Dermis blood vessel endothelial cell (primary cell): ENCODE data around the gene TMC4. TPM values are rescaled to one million over a fixed set of nuclear protein-coding genes. Genes with fewer than 3 reads are reported as not detected.
"Not testable (repeated sequence)": the region's sequence is repeated elsewhere in the genome, so short reads cannot be mapped to it uniquely, and the experiment has no call there.

Experiments used
- DNase-seq: peaks from one replicate; pipeline ENCODE4 v3.0.0; 2010
- total RNA-seq: library from RNA; depleted of rRNA; stranded (reverse); fragments of >200 nt; gene quantifications from 2 replicates; pipeline ENCODE4 v1.2.3, GENCODE V29; 2014

TMC4 gene
- total RNA-seq, 1 donor from 2014 or later: 0.68 TPM

DNA sequence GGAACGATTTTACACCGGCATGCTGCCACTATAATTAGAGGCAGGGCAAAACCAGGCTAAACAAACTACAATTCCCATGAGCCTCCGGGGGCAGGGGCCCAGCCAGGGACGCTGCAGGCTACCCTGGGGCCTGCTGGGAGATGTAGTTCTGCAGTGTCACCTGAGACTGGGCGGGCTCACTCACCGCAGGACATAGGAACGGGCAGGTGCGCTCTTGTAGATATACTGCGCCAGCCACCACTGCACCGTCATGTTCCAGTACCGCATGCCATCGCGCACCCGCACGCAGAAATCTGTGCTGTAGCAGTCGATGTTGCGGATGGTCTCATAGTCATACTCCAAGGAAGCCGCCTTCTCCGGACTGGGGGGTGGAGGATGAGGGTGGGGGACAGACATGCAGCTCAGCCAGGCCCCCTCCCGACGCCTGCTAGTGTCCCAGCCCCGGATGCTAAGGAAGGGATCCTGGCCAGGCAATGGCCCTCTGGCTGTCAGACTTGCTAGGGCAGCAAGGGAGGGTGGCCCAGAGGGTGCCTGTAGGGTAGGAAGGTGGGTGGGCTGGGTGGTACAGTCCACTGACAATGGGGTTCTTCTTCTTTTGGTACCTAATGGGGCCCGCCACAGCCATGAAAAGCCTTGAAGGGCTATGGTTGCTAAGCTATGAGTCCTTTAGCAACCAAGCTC lies 5.8 kb upstream of the TMC4 start:
- DNase-seq: no peak

DNA sequence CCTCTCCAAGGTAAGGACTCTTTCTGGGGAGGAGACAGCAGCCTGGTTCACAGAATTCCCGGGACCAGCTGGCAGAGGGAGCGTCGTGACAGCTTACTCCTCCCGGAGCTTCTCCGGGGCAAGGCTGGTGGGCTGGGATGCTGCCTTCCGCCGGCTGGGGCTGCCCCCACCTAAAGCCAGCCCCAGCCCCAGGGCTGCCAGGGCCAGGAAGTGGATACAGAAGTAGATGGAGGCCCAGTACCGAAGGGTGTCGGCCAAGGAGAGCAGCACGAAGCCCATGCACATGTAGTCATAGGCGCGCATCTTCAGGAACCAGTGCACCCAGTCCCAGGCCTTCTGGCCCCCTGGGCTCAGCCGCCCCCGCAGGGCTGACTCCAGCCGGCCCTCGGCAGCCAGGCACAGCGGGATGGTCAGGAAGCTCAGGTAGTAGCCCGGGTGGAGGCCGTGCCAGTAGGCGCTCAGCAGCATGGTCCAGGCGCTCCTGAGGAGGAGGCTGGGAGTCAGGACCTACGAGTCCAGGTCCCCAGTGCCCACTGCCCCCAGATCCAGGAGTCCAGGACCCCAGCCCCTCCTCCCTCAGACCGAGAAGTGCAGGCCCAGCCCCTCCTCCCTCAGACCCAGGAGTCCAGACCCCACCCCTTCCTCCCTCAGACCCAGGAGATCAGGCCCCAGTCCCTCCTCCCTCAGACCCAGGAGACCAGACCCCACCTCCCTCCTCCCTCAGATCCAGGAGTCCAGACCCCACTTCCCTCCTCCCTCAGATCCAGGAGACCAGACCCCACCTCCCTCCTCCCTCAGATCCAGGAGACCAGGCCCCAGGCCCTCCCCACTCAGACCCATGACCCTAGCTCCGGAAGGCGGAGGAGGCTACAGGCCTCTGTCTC lies 1.2 kb upstream of the TMC4 start:
- no peak for DNase-seq

DNA sequence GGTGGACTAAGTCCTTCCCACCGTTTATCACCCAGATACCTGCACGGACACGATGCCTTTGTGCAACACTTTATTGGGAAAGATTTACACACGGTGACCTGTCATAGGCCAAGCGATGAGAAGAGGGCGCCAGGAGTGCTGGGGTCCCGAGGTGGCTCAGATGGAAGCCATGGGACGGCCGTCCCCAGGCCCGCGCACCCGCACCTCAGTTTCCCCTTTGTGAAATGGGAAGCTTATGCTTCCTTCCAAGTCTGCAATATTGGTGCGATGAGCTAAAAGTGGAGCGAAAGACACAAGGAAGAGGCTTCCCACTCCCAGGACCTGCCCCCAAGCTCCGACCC lies 369 bp upstream of the TMC4 start:
- no peak for DNase-seq

DNA sequence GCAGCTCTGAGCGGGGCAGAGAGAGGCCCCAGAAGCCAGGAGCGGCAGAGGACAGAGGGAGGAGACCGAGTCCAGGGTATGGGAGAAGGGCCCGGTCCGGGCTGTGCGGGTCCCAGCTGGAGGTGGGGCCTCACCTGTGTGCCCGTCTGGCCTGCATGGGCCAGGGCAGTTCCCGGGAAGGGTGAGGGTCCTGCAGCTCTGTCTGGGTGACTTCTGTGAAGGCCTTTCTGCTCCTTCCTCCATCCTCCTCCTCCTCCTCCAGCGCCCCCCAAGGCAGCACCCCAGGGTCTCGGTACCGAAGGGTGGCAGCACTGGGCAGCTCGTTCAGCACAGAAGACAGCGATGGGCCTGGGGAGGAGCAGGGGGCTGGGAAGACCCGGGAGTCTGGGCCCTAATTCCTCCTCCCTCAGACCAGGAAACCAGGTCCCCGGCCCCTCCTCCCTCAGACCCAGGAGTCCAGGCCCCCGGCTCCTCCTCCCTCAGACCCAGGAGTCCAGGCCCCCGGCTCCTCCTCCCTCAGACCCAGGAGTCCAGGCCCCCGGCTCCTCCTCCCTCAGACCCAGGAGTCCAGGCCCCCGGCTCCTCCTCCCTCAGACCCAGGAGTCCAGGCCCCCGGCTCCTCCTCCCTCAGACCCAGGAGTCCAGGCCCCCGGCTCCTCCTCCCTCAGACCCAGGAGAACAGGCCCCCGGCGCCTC lies 1.1 kb downstream of the TMC4 start:
- DNase-seq: not testable (repeated sequence)

DNA sequence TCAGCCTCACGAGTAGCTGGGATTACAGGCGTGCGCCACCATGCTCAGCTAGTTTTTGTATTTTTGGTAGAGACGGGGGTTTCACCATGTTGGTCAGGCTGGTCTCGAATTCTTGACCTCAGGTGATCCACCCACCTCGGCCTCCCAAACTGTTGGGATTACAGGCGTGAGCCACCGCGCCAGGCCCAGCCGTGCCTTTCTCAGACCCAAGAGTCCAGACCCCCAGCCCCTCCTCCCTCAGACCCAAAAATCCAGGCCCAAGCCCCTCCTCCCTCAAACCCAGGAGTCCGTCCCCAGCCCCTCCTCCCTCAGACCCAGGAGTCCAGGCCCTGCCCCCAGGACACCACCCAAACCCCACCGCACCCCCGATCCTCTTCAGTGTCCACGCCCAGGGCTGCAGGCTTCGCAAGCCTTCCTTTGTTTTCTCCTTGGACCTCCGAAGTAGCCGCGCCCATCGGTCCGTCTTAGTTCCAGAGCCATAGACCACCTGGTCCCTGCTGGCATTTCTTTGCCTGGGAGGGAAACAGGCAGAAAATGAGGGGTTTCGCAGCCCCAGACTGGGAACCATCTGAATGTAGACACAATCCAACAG lies 3.7 kb downstream of the TMC4 start:
- no peak for DNase-seq

DNA sequence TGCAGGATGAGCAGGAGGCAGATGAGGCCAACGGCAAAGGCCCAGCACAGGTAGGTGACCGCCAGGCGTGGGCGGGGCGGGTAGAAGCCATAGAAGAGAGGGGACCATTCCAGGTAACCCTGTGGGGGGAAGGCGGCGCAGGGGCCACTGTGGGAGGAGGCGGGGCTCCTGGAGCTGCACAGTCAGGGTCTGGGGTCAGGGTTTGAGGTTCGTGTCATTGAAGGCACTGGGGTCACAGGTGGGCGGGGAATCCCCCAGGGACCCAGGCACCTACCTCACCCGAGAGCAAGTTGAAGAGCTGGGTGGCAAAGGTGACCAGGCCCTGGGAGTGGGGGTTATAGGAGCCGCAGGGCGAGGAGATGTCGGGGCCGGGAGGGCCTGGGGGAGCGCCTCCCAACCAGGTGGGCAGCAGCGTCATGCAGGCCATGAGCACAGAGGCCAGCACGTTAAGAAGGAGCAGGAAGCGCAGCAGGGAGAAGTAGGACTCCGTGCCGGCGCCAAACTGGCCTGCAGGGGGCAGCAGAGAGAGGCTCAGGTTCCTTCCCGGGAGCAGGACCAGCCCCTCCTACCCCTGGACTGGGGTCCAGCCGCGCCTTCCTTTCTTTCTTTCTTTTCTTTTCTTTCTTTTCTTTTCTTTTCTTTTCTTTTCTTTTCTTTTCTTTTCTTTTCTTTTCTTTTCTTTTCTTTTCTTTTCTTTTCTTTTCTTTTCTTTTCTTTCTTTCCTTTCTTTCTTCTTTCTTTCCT lies 4.6 kb downstream of the TMC4 start:
- DNase-seq: peak; percentile 92

DNA sequence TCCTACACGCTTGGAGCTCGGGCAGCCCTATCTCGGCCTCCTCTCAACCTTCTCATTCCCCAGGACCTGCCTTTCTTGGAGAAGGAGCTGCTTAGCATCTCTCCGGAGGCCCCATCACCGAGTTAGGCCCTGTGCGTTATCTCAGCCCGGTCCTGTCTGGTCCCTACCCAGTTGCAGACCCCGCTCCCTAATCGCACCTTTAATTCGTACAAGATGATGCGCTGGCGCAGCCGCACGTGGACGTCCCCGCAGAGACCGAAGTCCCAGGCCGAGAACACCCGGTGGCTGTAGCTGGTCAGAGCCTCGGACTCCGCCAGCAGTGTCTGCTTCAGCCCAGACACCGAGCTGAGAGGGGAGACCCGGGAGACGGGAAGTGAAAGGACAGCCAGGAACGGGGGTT lies 7.7 kb downstream of the TMC4 start:
- DNase-seq: no peak

DNA sequence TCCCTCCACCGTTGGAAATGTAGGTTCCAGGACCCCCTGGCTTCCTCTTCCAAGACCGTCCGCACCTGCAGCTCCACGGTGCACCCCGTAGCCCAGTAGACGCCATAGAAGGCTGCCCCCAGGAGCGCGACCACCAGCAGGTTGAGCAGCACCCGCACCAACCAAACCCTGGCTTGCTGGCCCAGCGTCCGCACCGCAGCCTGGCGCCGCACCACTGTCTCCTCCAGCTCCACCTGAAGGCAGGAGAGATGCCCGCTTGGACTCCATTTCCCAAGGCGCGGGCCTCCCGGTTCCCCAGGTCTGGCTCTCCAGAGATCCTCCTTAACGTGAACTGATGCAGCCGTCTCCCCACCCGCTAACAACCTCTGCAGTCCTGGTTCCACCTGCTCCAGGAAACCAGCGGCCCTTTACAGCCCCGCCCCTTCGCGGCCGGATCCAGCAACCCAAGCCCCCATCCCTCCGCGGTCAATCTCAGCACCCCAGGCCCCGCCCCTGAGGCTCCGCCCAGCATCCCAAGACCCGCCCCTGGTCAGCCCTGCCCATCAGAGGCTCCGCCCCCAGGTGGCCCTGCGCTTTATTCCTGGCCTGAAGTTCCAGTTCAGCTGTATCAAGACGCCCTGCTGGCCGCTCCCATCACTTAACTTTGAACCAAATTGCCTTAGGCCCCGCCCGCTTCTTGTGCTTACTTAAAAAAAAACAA lies 8.4 kb downstream of the TMC4 start:
- peak; percentile 81 for DNase-seq

DNA sequence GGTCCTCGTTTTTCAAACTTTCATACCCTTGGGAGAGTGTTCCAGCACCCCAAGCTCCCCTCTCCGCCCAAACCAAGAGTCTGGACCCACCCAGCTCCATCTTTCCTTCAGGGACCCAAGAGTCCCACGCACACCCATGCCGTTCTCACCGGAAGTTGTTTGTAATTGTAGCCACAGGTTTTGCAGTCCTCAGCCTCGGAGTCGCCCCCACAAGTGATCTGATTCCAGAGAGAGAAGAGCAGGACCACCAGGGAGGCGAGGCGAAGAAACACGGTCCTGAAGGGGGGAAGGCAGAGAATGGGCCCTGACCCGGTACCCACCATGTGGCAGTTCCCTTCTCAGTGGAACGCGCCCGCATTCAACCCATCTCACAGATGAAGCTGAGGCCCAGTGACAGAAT lies 10.1 kb downstream of the TMC4 start:
- DNase-seq: no peak

DNA sequence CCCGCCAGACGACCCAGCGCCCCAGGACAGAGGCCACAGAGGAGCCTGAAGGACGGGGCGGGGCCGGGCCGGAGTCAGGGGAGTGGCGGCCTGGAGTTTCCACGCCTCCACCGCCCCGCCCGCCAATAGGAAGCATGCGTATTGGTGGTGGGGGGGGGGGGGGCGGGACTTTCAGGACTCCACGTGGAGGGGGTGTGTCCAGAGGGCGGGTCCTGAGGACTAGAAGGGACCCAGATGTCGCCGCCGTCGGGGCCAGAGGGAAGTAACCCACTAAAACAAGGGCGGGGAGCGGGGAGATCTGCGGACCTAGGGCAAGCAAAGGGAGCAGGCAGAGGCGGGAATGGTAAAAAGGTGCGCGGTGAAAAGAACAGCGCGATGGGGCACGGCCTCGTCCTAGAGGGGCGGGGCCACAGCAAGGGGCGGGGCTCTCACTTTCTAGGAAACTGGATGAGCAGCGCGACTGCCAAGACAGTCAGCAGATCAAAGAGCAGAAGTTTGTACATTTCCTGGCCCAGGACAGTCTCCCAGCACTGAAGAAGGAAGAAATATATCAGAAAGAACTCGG lies 10.6 kb downstream of the TMC4 start:
- DNase-seq: peak; percentile 81

DNA sequence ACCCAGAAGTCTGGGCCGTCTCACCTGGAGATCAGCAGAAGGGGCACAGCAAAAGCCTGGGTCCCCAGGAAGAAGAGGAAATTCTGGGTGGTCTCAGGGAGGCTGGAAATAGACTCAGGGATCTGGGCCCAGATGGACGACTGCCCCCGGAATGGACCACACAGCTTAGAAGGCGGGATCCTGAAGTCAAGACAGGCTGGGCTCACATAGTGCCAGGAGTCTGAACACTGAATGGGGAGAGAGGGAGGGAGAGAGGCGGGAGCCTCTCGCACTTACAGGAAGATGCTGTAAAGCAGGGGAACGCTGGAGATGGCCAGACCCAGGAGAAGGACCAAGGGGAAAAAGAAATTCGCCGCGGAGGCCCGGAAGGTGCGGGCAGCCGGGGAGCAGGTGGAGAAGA lies 12.1 kb downstream of the TMC4 start:
- no peak for DNase-seq

DNA sequence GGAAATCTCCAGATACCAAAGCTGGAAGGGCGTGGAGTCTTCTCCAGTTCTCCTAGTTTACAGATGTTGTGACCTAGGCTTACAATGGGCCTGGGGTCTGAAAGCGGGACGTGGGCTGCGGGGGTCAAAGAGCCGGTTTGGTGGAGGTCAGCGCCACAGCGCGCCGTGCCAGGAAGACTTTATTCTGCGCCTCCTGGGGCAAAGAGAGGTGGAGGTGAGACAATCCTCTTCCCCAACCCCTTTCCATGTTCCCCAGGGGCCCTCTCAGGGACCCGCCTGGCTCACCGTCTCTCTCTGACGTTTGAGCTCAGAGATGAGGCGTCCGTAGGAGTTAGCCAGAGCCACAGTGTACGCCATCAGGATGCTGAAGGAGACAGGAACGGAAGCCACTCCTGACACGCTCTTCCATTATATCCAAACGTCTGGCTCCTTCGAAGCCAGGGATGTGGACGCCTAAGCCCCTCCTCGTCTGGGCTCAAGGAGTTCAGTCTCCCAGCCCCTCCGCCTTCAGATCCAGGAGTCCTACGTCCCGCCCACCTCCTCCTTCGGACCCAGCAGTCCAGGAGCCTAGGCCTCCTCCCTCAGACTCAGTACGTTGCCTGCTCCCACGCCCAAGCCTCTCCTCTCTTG lies 12.7 kb downstream of the TMC4 start:
- peak; percentile 43 for DNase-seq

DNA sequence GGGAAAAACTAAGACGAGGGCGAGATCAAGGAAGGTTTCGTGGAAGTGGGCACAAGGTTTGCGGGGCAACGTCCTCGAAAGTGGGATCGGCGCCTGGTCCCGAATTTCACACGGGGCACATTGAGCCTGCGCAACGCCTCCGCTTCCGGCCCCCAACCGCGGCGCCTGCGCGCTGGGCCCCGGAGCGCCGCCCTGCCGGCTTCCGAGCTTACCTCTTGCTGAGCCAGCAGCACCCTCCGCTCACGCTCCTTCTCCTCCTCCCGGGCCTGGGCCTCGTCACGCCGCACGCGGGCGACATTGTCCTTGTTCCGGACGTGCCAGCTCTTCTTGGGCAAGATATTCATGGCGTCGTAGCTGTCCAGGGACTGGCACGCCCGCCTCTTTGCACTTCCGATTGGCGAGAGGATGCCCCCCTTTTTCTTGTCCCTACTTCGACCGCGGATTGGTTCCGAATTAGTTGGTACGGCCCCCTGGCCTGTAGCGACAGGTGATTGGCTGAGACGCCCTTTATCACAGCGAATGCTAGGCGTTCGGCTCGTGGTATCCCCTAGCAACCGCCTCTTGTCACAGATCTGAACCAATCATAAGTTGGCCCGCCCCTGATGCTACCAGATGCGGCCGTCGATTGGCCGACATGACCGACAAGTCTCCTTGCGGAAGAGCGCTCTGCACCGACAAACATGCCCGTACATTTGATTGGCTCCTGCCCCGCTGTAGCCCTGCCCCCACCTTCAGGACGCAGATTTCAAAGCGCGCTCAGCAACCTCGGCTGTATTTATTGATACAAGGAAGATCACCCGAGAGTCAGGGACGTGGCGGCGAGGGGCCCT lies 13.4 kb downstream of the TMC4 start, which contains the start of gene LENG1:
LENG1 (minus strand) TSS at position 370 of the 830 bp plus-strand sequence; CDS start at position 344, 26 bp downstream.
- DNase-seq: peak; percentile 100

DNA sequence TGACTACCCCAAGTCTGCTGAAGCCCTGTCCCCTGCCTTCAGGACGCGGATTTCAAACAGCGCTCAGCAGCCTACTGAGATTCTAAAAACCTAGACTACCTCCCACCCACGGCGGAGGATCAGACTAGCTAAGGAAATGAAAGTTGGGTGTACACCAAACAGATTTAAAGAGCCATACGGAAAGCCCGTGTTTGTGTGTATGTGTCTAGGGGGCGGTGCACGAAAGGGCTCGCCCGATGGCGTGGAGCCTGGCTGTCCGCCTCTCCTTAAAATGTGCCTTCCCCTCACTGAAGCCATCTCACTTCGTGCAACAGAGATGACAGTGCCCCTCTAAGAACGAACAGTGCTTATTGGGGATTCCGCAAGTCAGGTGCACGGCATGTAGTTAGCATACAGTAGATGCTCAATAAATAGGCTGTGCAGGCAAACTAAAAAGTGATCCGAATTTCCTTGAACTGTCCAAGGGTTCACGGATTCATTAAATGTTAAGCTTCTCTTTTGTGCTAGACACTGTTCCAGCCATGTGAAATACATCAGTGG lies 14.1 kb downstream of the TMC4 start:
- no peak for DNase-seq

DNA sequence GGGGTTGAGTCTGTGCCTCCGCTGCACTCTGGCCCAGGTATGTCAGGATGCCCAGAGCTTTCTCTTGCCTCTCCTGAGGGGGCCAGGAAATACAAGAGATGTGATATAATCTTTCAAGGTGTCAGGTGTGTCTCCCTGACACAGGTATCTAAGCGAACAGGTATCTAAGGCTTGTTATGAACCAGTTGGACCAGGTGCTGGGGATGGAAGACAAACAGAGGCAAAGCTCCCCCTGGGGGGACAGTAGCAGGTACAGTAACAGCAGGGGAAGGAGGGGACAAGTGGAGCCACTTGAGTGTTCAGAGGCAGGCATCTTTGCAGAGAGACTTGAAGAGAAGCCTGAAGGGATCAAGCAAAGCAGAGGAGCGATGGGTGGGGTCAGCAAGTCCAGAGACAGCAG lies 16.0 kb downstream of the TMC4 start:
- no peak for DNase-seq

DNA sequence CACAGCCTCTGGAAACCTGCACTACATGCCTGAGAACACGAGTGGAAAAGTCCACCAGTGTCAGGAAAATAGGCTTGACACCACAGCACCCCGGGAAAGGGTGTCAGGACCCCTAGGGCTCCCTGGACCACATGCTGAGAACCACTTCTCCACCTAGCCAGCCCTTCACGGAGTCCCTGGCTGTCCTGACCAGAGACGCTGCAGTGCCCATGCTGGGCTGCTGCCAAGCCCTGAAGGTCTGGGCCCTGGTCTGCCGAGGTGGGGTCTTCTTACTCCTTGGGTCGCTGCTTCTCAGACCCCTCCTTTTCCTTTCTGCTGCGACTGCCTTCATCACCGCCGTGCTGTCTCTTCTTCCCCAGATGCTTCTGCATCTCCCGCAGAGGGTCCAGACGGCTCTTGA lies 16.5 kb downstream of the TMC4 start:
- DNase-seq: no peak

DNA sequence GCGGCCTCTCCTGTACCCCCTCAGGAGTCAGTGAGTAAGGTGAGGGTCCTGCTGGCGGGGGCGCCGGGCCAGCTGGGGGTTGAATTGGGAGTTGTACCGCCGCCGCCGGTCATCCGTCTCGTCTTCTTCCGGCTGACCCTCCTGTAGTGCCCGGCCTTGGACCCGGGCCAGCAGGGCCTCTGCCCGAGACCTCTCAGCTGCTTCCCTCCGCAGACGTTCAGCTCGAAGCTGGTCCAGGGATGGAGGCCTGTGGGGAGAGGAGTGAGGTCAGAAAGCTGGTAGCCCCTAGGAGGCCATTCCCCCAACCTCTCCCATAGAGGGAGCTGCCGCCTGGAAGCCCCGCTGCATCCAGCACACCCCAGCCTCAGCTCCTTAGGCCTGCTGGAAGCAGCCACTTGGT lies 17.3 kb downstream of the TMC4 start:
- DNase-seq: peak; percentile 26

DNA sequence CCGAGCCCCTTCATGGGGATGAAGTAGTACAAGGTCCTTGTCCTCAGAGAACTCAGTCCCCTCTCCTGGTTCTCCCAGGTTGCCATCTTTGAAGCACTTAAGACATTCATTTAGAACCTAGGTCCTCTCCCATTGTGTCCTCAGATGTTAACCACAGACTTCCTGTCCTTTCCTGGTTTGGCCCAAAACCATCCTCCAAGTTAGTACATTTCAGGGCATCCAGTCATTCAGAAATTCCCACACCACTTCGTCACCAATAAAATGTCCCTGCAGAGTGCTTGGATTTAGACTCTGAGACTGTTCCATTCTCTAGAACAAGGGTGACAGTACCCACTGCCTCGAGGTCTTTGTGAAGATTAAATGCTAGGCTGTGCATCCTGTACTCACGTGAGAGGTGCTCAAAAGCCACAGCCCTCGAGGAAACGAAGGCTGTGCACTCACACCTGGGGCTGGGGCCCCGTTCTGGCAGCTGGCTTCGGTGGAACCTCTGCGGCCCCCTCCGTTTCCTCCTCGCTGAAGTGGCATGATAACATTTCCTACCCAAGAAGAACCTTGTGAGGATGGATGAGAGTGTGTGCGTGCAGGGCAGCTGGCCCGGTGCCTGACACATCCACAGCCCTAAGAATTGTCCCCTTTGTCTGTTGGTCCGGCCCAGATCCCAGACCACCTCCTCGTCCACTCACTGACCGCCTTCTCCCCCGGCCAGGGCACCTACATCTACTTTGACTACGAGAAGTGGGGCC lies 18.2 kb downstream of the TMC4 start:
- peak; percentile 30 for DNase-seq
